ENCODE results near the gene MARCHF7.
A peak's percentile ranks its signal among the peaks of the same experiment; 100 is the strongest.
"Not testable (repeated sequence)": the region's sequence is repeated elsewhere in the genome, so short reads cannot be mapped to it uniquely, and the experiment has no call there.

The MARCHF7 gene, protein sequence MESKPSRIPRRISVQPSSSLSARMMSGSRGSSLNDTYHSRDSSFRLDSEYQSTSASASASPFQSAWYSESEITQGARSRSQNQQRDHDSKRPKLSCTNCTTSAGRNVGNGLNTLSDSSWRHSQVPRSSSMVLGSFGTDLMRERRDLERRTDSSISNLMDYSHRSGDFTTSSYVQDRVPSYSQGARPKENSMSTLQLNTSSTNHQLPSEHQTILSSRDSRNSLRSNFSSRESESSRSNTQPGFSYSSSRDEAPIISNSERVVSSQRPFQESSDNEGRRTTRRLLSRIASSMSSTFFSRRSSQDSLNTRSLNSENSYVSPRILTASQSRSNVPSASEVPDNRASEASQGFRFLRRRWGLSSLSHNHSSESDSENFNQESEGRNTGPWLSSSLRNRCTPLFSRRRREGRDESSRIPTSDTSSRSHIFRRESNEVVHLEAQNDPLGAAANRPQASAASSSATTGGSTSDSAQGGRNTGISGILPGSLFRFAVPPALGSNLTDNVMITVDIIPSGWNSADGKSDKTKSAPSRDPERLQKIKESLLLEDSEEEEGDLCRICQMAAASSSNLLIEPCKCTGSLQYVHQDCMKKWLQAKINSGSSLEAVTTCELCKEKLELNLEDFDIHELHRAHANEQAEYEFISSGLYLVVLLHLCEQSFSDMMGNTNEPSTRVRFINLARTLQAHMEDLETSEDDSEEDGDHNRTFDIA

DNA sequence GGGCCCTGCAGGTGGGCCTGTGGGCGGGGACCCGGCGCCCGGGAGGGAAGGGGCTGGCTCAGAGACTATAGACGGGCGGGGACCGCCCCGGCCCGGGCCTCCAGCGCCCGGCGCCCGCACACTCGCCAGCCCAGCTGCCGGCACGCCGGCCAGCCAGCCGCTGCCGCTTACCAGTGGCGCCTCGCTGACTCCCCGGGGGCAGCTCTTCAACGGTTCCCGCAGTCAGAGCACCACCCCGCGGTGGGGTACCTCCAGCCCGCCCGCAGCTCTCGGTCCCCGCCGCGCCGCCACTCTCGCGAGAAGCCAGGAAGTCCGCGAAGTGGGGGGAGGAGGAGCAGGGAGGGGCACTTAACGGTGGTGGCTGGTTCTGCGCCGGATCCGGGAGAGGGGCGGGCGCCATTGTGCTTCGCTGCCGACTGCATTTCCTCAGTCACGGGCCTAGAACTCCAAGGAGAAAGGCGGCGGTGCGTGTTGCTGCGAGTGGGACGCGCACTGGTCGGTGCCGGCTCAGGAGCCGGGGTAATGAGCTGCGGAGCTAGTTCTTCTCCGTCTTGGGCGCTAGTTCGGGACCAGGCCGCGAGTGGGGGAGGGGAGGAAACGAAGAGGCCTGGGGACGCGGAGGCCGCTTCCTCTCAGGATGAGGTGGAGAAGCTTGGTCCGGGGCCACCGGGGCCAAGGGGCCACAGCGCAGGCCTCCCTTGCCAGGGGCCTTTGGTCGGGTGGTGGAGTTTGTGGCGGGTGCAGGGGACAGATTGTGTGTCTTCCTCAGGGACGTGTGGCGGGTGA, at the start of gene MARCHF7:
Gene MARCHF7 (plus strand): TSS at position 364 of the 786 bp plus-strand sequence. CDS start 16,517 bp downstream, outside the sequence.
- DNase-seq (ENCODE audit: extremely low read depth in 1 of 2, low read depth in 1 of 2), result peak; percentile 92 to 95

DNA sequence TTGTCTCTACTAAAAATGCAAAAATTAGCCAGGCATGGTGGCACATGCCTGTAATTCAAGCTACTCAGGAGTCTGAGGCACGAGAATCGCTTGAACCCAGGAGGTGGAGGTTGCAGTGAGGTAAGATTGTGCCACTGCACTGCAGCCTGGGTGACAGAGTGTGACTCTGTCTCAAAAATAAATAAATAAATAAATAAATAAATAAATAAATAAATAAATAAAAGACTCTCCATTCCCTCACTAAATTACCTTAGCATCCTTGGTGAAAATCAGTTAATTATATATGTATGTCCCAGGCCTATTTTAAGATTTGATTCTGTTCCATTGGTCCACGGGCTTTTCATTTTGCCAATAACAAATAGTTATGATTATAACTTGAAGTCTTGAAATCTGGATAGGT, 44.9 kb upstream of the MARCHF7 start:
- DNase-seq (ENCODE audit: extremely low read depth in 1 of 2, low read depth in 1 of 2), result not testable (repeated sequence)

DNA sequence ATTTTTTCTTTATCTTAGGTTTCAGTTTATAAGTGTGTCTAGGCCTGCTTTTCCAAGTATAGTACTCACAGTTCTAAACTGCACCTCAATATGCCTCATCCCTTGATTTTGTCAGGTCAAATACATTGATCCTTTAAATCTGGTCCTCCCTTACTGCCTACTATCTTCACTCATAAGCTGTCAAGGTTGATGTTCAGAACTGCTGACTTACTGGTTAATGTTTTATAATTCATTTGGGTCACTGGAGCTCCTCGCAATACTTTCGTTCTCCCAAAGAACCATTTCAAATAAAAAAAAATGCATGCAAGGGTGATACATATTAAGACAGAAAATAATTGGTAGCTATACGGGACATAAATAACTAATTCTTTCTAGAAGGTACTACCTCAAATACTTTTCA, 41.3 kb upstream of the MARCHF7 start:
- no peak for DNase-seq (ENCODE audit: extremely low read depth in 1 of 2, low read depth in 1 of 2)

DNA sequence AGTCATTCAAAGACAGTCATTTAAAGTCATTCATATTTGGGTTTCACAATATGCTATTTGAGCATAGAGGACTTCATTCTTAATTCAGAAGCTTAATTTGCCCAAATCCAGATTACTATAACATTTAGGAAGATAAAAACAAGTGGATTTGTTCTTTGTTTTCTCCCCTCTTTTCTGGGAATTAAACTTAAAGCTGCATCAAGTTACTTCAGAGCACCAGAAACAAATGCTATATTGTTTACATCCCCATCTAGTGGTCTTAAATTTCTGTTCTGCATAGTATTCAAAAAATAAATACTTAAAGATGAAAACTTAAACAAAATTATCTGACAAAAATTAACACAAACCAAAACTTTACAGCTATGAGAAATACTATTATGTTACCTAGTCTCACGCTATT, 34.7 kb upstream of the MARCHF7 start:
- no peak for DNase-seq (ENCODE audit: extremely low read depth in 1 of 2, low read depth in 1 of 2)

DNA sequence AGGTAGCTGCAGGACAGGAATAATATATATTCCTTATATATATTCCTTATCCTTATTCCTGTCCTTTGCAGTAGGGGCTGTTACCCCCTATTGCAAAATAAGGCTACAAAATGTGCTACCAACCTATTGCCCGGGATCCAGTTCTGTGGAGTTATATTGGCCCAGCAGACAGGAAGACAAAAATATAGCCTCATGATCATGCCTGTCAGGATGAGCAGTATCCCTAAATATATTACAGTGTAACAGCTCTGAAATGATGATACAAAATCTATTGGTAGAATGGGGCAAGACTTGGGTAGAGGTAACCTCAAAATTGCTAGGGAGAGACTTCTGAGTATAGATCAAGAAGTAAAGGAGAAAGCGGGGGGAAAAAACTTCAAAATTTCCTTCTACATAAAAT, 31.6 kb upstream of the MARCHF7 start:
- no peak for DNase-seq (ENCODE audit: extremely low read depth in 1 of 2, low read depth in 1 of 2)

DNA sequence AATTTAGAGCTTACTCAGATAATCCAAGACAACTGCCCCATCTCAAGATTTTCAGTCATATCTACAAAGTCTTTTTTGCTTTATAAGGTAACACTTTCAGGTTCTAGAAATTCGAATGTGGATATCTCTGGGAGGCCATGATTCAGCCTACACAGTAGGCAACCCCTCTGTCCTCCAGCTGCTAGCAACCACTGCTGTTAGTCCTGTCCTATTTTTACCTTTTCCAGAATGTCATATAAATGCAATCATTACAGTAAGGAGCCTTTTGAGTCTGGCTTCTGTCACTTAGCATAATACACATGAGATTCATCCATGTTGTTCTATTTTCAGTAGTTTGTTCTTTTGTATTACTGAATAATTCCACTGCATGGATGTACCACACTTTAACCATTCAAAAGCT, 28.5 kb upstream of the MARCHF7 start:
- no peak for DNase-seq (ENCODE audit: extremely low read depth in 1 of 2, low read depth in 1 of 2)

DNA sequence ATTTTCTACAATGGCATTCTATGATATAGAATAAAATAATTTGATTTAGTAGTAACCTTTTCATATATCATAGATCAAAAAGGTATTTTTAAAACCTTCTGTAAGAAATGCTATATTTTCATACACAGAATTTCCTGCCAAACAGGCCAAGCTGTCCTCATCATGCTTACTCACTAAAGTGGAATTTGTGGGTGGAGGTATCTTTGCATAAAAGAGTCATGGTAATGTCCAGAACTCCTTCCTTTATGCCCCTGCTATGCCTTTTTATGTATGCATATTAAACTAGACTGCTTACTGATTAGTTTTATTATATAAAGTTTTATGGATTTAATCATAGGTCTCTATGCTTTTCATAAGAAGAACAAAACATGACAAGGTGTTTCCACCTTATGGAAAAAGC, 27.5 kb upstream of the MARCHF7 start:
- DNase-seq (ENCODE audit: extremely low read depth in 1 of 2, low read depth in 1 of 2), result no peak

DNA sequence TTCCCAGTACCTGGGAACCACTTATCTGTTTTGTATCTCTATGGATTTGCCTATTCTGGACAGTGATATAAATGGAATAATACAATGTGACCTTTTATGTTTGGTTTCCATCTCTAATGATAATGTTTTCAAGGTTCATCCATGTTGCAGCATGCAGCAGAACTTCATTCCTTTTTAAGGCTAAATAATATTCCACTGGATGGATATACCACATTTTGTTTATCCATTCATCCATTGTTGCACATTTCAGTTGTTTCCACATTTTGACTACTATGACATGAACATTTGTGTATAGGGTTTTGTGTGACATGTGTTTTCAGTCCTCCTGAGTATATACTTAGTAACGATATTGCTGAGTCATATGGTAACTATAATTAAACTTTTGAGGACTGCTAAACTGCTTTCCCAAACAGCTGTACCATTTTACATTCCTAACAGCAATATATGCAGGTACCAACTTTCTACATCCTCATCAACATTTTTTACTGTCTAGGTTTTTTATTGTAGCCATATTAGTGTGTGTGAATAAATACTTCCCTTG, 17.7 kb upstream of the MARCHF7 start:
- no peak for DNase-seq (ENCODE audit: extremely low read depth in 1 of 2, low read depth in 1 of 2)

DNA sequence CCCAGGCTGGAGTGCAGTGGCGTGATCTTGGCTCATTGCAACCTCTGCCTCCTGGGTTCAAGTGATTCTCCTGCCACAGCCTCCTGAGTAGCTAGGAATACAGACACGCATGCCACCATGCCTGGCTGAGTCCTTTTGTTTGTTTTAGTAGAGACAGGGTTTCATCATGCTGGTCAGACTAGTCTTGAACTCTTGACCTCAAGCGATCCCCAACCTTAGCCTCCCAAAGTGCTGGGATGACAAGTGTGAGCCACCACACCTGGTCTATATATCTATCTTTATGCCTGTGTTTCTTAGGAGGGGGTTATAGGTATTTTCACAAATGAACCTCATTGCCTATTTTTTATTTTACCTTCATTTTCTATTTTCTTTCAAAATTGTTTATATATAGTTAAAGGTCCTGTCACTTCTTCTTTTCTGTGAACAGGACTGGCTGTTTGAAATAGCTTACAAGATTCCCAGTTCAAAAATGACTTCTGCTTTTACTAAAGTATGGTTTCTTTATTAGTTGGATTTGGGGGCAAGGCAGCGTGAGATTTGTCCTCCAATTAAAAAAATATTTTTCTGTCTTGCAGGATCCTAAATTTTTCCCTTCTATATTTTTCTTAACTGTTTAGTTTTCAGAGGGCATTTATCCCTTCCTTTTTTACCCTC, 16.4 kb upstream of the MARCHF7 start:
- no peak for DNase-seq (ENCODE audit: extremely low read depth in 1 of 2, low read depth in 1 of 2)

DNA sequence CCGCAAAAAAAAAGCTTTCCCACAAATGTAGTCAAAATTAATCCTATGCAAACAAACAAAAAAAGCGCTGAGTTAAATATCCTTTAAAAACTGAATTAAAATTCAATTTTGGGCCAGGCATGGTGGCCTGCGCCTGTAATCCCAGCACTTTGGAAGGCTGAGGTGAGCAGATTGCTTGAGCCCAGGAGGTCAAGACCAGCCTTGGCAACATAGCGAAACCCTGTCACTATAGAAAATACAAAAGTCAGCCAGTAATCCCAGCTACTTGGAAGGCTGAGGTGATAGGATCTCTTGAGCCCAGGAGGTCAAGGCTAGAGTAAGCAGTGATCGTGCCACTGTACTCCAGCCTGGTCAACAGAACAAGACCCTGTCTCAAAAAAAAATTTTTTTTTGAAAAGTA, 8.8 kb upstream of the MARCHF7 start:
- no peak for DNase-seq (ENCODE audit: extremely low read depth in 1 of 2, low read depth in 1 of 2)

DNA sequence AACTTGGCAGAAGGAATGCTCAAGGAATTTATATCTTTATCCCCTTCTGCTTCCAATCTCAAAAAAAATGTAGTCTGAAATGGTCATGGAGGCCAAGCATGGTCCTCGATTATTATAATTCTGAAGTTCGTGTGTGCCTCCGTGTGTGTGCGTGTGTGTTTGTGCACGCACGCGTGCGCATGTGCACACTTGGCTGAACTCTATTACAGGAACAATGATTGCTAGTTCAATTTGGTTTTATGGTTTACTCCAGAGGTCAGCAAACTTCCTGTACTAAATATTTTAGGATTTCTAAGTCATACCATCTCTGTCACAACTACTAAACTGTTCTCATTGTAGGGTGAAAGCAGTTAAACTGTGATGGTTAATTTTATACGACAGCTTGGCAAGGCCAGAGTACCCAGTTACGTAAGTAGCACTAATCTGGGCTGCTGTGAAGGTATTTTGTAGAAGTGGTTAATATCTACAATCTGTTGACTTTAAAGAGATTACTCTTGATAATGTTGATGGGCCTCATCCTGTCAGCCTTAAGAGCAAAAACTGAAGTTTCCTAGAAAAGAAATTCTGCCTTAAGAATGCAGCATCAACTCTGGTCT, 5.8 kb upstream of the MARCHF7 start:
- no peak for DNase-seq (ENCODE audit: extremely low read depth in 1 of 2, low read depth in 1 of 2)

DNA sequence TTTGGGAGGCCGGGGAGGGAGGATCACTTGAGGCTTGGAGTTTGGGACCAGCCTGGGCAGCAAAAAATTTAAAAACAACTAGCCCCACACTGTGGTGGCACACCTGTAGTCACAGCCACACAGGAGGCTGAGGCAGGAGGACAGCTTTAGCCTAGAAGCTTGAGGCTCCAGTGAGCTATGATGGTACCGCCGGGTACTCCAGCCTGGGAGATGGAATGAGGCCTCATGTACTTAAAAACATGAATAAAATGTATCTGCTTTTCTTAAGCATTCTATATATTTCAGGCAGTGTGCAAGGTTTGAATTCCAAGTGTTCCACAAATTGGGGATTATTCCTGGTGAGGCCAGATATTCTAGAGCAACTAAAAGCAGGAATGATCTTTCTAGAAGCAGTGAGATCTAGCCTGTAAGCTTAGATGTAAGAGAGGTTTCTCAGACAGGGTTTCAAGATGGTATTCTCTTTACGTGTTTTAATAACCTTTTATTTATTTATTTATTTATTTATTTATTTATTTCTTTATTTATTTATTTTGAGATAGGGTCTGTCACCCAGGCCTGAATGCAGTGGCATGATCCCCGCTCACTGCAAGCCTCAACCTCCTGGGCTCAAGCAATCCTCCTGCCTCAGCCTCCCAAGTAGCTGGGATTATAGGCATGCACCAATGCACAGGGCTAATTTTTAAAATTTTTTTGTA, 4.1 kb upstream of the MARCHF7 start:
- DNase-seq (ENCODE audit: extremely low read depth in 1 of 2, low read depth in 1 of 2), result no peak

DNA sequence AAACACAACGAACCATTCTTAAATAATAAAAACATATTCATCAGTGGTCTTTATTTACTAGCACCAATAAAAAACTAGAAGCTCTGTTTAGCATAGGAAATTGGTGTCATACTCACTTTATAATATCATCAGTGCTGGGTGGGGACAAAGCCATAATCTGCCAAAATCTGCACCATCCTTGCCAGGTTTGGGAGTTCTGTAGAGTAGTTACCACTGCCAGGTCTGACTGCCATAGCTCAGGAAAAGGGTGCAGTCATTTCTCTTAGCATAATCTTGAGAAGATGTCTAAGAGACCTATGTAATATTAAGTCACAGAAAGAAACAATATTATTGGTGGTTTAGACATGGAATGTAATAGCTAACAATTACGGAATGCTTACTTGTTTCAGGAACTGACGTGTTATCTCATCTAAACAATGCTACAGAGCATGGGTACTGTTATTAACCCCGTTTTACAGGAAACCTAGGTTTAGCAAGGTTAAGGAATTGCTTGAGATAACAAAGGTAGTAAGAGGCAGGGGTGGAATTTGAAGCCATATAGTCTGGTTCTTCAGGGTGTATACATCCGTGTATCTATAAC, 1.6 kb upstream of the MARCHF7 start:
- DNase-seq (ENCODE audit: extremely low read depth in 1 of 2, low read depth in 1 of 2), result no peak

DNA sequence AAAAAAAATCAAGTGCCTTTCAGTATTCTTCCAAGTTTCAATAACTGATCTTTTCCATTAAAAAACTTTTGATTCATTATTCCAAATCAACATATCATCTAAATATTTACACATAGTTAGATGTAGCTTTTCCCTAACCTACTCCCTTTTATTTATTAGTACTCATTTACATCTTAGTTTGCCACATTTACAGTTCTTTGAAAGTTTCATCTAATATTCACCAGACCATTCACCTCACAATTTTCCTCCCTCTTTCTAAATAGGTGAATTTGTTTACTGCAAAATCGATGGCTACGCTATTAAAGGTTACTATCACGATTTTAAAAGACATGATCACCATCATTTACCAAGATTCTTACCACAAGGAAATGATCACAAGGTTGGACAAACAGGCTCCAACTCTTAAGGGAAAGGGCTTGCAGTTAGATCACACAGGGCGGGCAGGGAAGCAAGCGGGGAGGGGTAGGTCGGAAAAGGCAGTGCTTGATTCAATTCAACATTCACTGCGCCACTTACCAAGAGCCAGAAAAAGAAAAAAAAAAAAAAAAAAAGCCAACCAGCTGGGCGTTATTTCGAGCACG, 654 bp upstream of the MARCHF7 start:
- DNase-seq (ENCODE audit: extremely low read depth in 1 of 2, low read depth in 1 of 2), result no peak

DNA sequence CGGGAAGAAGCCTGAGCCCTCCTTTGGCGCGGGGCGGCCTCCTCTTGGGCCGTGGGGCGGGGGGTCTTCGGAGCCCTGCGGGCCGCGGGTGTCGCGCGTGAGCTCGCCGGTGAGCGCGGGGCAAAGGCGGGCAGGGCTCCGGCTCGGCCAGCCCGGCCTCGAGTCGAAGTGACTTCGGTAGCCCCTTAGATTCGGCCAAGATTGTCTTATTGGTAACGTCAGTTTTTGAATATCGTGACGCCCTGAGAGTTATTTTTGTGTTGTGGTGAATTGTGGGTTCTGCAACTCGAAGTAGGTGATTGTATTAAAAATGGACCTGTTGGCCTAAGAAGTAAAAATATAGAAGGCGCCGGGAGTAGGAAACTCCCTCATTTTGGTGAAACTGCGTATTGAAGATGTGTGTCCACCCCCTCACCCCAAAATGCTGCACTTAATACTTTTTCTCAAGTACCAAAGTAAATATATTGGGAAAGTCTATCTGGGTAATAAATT, 669 bp downstream of the MARCHF7 start:
- DNase-seq (ENCODE audit: extremely low read depth in 1 of 2, low read depth in 1 of 2), result no peak

DNA sequence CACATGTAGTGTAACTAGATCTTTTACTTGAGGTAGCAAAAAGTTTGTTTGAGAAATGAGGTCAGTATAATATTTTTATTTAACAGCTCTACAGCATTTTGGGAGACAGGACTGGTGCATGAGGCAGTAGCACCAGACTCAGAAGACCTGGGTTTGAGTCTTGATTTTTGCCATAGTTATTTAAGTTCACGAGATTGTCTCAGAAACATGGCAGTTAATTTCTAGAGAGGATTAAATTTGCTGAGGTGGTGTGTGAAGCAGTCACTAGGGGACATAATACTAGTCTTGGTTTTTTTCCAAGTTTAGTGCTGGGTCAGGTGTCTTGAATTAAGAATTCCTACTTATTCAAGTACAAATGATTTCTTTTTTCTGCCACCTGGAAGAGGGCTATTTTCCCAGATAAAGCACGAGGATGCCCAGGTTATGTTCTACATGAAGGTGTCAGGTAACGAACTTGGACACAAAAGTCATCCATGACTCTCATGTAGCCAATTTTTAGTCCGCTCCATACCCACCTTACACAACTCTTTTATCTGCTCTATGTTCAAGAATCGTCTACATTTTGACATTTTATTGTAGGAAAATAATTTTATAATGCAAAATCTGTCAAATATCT, 1.4 kb downstream of the MARCHF7 start:
- no peak for DNase-seq (ENCODE audit: extremely low read depth in 1 of 2, low read depth in 1 of 2)

DNA sequence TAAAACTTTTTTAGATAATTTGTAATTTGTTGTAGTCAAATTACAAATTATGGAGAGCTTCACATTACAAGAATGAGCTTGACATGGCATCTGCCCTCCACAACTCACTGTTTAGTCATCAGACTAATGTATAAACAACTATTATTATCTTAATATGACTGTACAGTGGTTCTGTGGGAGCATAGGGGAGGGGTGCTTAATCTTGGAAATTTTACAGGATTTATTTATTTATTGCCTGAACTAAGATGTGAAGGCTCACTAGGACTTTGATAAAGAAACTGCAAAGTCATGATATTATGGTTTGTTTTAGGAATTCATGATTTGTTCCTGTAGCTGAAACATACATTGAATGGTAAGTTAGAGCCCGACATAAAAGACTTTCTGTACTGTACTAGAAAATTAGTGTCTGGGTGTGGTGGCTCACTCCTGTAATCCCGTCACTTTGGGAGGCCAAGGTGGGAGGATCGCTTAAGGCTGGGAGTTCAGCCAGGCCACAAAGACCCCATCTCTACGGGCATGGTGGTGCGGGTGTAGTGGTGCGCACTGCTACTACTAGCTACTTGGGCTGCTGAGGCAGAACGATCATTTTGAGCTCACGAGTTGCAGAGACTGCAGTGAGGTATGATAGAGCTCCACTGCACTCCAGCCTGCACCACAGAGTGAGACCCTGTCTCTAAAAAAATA, 2.1 kb downstream of the MARCHF7 start:
- no peak for DNase-seq (ENCODE audit: extremely low read depth in 1 of 2, low read depth in 1 of 2)

DNA sequence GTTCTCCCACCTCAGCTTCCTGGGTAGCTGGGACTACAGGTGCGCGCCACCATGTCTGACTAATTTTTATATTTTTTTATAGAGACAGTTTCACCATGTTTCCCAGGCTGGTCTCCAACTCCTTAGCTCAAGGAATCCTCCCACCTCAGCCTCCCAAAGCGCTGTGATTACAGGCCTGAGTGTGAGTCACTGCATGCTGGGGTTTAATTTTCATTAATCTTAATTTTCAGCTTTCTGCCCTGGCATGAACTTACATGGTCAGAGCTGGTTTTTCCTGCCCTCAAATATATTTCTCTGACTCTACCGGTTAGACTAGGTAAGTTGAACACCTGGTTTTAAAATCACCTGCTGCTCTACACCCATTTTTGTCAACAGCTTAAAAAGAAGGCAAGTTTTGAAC, 3.1 kb downstream of the MARCHF7 start:
- no peak for DNase-seq (ENCODE audit: extremely low read depth in 1 of 2, low read depth in 1 of 2)

Data from stimulated activated CD8-positive, alpha-beta memory T cell treated with anti-CD3 and anti-CD28 coated beads, Interleukin-7, amount 100 ng/mL, for 48 hours (primary cell).